Neural progenitor cell (in vitro differentiated cells): Measurements from ENCODE around the gene TENM3. TPM values are rescaled to one million over a fixed set of nuclear protein-coding genes. Genes with fewer than 3 reads are reported as not detected.

ENCODE experiments used
- DNase-seq: peaks from one replicate; pipeline ENCODE4 v3.0.0-alpha.2; 2016; ENCODE audit warnings: low spot score
- H2AFZ ChIP-seq: fragments of 200-600 bp; sonication (generic); replicated peaks from 2 replicates; pipeline ENCODE4 v1.6.1; 2016; ENCODE audit warnings: antibody characterized with exemption
- H3F3A ChIP-seq: fragments of 200-600 bp; sonication (generic); 2 replicates; pipeline ENCODE4 v1.6.1; 2016; ENCODE audit warnings: antibody characterized with exemption, low read depth
- H3K27ac ChIP-seq: fragments of 200-600 bp; sonication (generic); 2 replicates; pipeline ENCODE4 v1.5.1; 2016; ENCODE audit warnings: mild to moderate bottlenecking
- H3K27me3 ChIP-seq: fragments of 200-600 bp; sonication (generic); 2 replicates; pipeline ENCODE4 v1.6.1; 2016; ENCODE audit warnings: mild to moderate bottlenecking, moderate library complexity
- H3K36me3 ChIP-seq: fragments of 200-600 bp; sonication (generic); 2 replicates; pipeline ENCODE4 v1.5.1; 2016
- H3K4me1 ChIP-seq: fragments of 200-600 bp; sonication (generic); 2 replicates; pipeline ENCODE4 v1.6.1; 2016; ENCODE audit warnings: mixed run types
- H3K4me2 ChIP-seq: fragments of 200-600 bp; sonication (generic); 2 replicates; pipeline ENCODE4 v1.6.1; 2016
- H3K4me3 ChIP-seq: fragments of 200-600 bp; sonication (generic); 2 replicates; pipeline ENCODE4 v1.5.1; 2016
- H3K79me2 ChIP-seq: fragments of 200-600 bp; sonication (generic); 2 replicates; pipeline ENCODE4 v1.6.1; 2016; ENCODE audit warnings: low read depth
- H3K9ac ChIP-seq: fragments of 200-600 bp; sonication (generic); 2 replicates; pipeline ENCODE4 v1.6.1; 2016
- H3K9me3 ChIP-seq: fragments of 200-600 bp; sonication (generic); 2 replicates; pipeline ENCODE4 v1.5.1; 2016; ENCODE audit warnings: low read depth
- H4K20me1 ChIP-seq: fragments of 200-600 bp; sonication (generic); 2 replicates; pipeline ENCODE4 v1.6.1; 2016; ENCODE audit warnings: low read depth
- H3K27ac Mint-ChIP-seq: 3 replicates; pipeline ENCODE4 v1.8.0; 2021; ENCODE audit warnings: mixed read lengths
- H3K27me3 Mint-ChIP-seq: 2 replicates; pipeline ENCODE4 v1.8.0; 2022; ENCODE audit warnings: low read depth, mild to moderate bottlenecking, inconsistent platforms, moderate library complexity, mixed read lengths; ENCODE audit not compliant: insufficient read depth
- H3K36me3 Mint-ChIP-seq: 3 replicates; pipeline ENCODE4 v1.8.0; 2021; ENCODE audit warnings: mixed read lengths
- H3K4me1 Mint-ChIP-seq: 3 replicates; pipeline ENCODE4 v1.8.0; 2021; ENCODE audit warnings: mixed read lengths
- H3K4me3 Mint-ChIP-seq: 3 replicates; pipeline ENCODE4 v1.8.0; 2021; ENCODE audit warnings: mild to moderate bottlenecking, moderate library complexity, mixed read lengths
- H3K9me3 Mint-ChIP-seq: 3 replicates; pipeline ENCODE4 v1.8.0; 2020; ENCODE audit warnings: mixed read lengths
- CTCF ChIP-seq: fragments of 200-600 bp; sonication (generic); IDR thresholded peaks from 2 replicates; pipeline ENCODE4 v1.5.1; 2017; ENCODE audit warnings: antibody characterized with exemption, mild to moderate bottlenecking
- EZH2 ChIP-seq: fragments of 200-600 bp; sonication (generic); IDR thresholded peaks from 2 replicates; pipeline ENCODE4 v1.6.1; 2017; ENCODE audit warnings: antibody characterized with exemption, mild to moderate bottlenecking, moderate library complexity
- EZH2phosphoT487 ChIP-seq: fragments of 200-600 bp; sonication (generic); IDR thresholded peaks from 2 replicates; pipeline ENCODE4 v1.6.1; 2017; ENCODE audit warnings: antibody characterized with exemption
- total RNA-seq: library from RNA; depleted of rRNA; stranded (reverse); fragments of >200 nt; gene quantifications from 2 replicates; pipeline ENCODE4 v1.2.3, GENCODE V29; 2015; ENCODE audit warnings: low replicate concordance

TENM3 gene
- total RNA-seq, 1 donor from 2014 or later = 78.7 TPM

- peaks cover 2% of the 10 kb centered on the region for H4K20me1 ChIP-seq
- H3K4me1 Mint-ChIP-seq = peaks cover 78% of the 10 kb centered on the region
- H3K36me3 Mint-ChIP-seq = peaks cover 7% of the 10 kb centered on the region
These were observed 309.7 kb downstream of the TENM3 start for GRCh38 chr4:182552948-182553347.

GRCh38 chr4:182553653-182554052 lies 310.5 kb downstream of the TENM3 start:
- Mint-ChIP-seq H3K9me3 (no peaks in the 10 kb centered on the region), H3K4me3 (peak overlapping the region; percentile 17)

More at GRCh38 chr4:182552948-182553347, 309.7 kb downstream of the TENM3 start:
- DNase-seq = no peak
- no peak overlapping the region for H3K4me2 ChIP-seq
- no peaks in the 10 kb centered on the region for H3K36me3 ChIP-seq
- Mint-ChIP-seq H3K9me3 (no peaks in the 10 kb centered on the region), H3K4me3 (no peak overlapping the region), H3K27me3 (peaks cover 2% of the 10 kb centered on the region), H3K27ac (no peak overlapping the region)
- no peak overlapping the region for H3K9ac ChIP-seq
- H3K4me1 ChIP-seq = peaks cover 91% of the 10 kb centered on the region
- H3K27ac ChIP-seq = no peak overlapping the region
- no peak overlapping the region for H3K4me3 ChIP-seq
- H2AFZ ChIP-seq = no peak overlapping the region
- H3K9me3 ChIP-seq = no peaks in the 10 kb centered on the region
- H3K27me3 ChIP-seq = no peaks in the 10 kb centered on the region
- H3F3A ChIP-seq = peaks cover 59% of the 10 kb centered on the region
- no peak for TF ChIP-seq CTCF
- no peak for TF ChIP-seq EZH2
- TF ChIP-seq EZH2phosphoT487 = no peak
- H3K79me2 ChIP-seq = peaks cover 80% of the 10 kb centered on the region

GRCh38 chr4:182554736-182555135 lies 311.5 kb downstream of the TENM3 start:
- H3K27me3 Mint-ChIP-seq = peaks cover 2% of the 10 kb centered on the region
- H3K36me3 ChIP-seq = no peaks in the 10 kb centered on the region
- no peak overlapping the region for H3K4me3 ChIP-seq
- peak overlapping the region; percentile 86 for H3K27ac ChIP-seq
- H3K4me1 ChIP-seq = peaks cover 91% of the 10 kb centered on the region
- no peaks in the 10 kb centered on the region for H3K9me3 ChIP-seq
- peaks cover 76% of the 10 kb centered on the region for H3K4me1 Mint-ChIP-seq
- no peaks in the 10 kb centered on the region for H3K27me3 ChIP-seq
- no peak overlapping the region for H3K9ac ChIP-seq
- peaks cover 53% of the 10 kb centered on the region for H3F3A ChIP-seq
- no peak for TF ChIP-seq CTCF
- TF ChIP-seq EZH2 = no peak
- TF ChIP-seq EZH2phosphoT487 = no peak
- no peak overlapping the region for H2AFZ ChIP-seq
- H3K36me3 Mint-ChIP-seq = peaks cover 6% of the 10 kb centered on the region
- H3K4me3 Mint-ChIP-seq = no peak overlapping the region
- H3K27ac Mint-ChIP-seq = peak overlapping the region; percentile 22
- peaks cover 85% of the 10 kb centered on the region for H3K79me2 ChIP-seq
- H3K4me2 ChIP-seq = peak overlapping the region; percentile 66
- no peaks in the 10 kb centered on the region for H3K9me3 Mint-ChIP-seq
- H4K20me1 ChIP-seq = no peaks in the 10 kb centered on the region
- DNase-seq = no peak

More at GRCh38 chr4:182553653-182554052, 310.5 kb downstream of the TENM3 start:
- no peak for DNase-seq
- Mint-ChIP-seq H3K36me3 (peaks cover 6% of the 10 kb centered on the region), H3K27me3 (peaks cover 2% of the 10 kb centered on the region), H3K4me1 (peaks cover 78% of the 10 kb centered on the region), H3K27ac (peak overlapping the region; percentile 21)
- Histone ChIP-seq H3K27ac (peak overlapping the region; percentile 86), H3K36me3 (no peaks in the 10 kb centered on the region), H3K4me3 (peak overlapping the region; percentile 10), H2AFZ (no peak overlapping the region), H3K4me2 (peak overlapping the region; percentile 66), H3K9me3 (no peaks in the 10 kb centered on the region), H3F3A (peaks cover 59% of the 10 kb centered on the region), H4K20me1 (peaks cover 2% of the 10 kb centered on the region), H3K79me2 (peaks cover 80% of the 10 kb centered on the region), H3K27me3 (no peaks in the 10 kb centered on the region), H3K9ac (no peak overlapping the region), H3K4me1 (peaks cover 91% of the 10 kb centered on the region)
- TF ChIP-seq EZH2phosphoT487 (no peak), CTCF (no peak), EZH2 (no peak)
